Stimulated activated CD4-positive, alpha-beta T cell treated with anti-CD3 and anti-CD28 coated beads, Interleukin-1b, Interleukin-23, amount 100 ng/mL, for 24 hours (primary cell): ENCODE measurements around the gene SLC22A5.

Experiments used
- DNase-seq, 4 experiments: peaks; one replicate each; pipeline ENCODE4 v3.0.0-alpha.2; 2020; ENCODE audit warnings: low read depth in 4 of 4, low spot score in 1 of 4

The SLC22A5 gene

GRCh38 chr5:132365213-132365612 lies 4.3 kb upstream of the SLC22A5 start:
- DNase-seq: no peak

GRCh38 chr5:132368186-132368585 lies 1.3 kb upstream of the SLC22A5 start:
- no peak for DNase-seq

- no peak for DNase-seq
These were observed 470 bp upstream of the SLC22A5 start for GRCh38 chr5:132369007-132369473.

- DNase-seq: no peak
These were observed 866 bp downstream of the SLC22A5 start for GRCh38 chr5:132370181-132370970.

GRCh38 chr5:132370971-132371602 lies 1.6 kb downstream of the SLC22A5 start:
- no peak for DNase-seq

GRCh38 chr5:132371603-132371994 lies 2.1 kb downstream of the SLC22A5 start:
- DNase-seq: no peak

- DNase-seq: no peak
These were observed 2.6 kb downstream of the SLC22A5 start for GRCh38 chr5:132372127-132372526.

GRCh38 chr5:132372542-132372941 lies 3.0 kb downstream of the SLC22A5 start:
- DNase-seq: no peak

GRCh38 chr5:132375957-132376356 lies 6.4 kb downstream of the SLC22A5 start:
- no peak for DNase-seq

GRCh38 chr5:132376694-132377641 lies 7.5 kb downstream of the SLC22A5 start:
- no peak for DNase-seq

- DNase-seq: no peak
These were observed 8.2 kb downstream of the SLC22A5 start for GRCh38 chr5:132377738-132378137.

- DNase-seq: no peak
These were observed 9.1 kb downstream of the SLC22A5 start for GRCh38 chr5:132378580-132378979.

GRCh38 chr5:132380047-132380446 lies 10.5 kb downstream of the SLC22A5 start:
- no peak for DNase-seq

- no peak for DNase-seq
These were observed 11.2 kb downstream of the SLC22A5 start for GRCh38 chr5:132380741-132381140.

GRCh38 chr5:132381614-132382013 lies 12.1 kb downstream of the SLC22A5 start:
- no peak for DNase-seq

GRCh38 chr5:132383261-132383660 lies 13.8 kb downstream of the SLC22A5 start:
- no peak for DNase-seq

- no peak for DNase-seq
These were observed 14.5 kb downstream of the SLC22A5 start for GRCh38 chr5:132383984-132384383.

GRCh38 chr5:132384506-132385050 lies 15.1 kb downstream of the SLC22A5 start:
- no peak for DNase-seq

GRCh38 chr5:132385326-132386105 lies 16.0 kb downstream of the SLC22A5 start:
- peak in 2 of 4 experiments; percentile 34 to 45 for DNase-seq

GRCh38 chr5:132386644-132387286 lies 17.3 kb downstream of the SLC22A5 start:
- peak in 3 of 4 experiments; percentile 48 to 60 (median 51) for DNase-seq
